GM21528 (cell line): ENCODE results near the gene SPATA24.
"Not testable (repeated sequence)": the region's sequence is repeated elsewhere in the genome, so short reads cannot be mapped to it uniquely, and the experiment has no call there.

Experiments used
- ATAC-seq: cut with Tn5 transposase; IDR thresholded peaks from one replicate; pipeline ENCODE4 v1.9.1; 2021; ENCODE audit warnings: mild to moderate bottlenecking, moderate library complexity; ENCODE audit not compliant: unreplicated experiment, low FRiP score

Gene SPATA24

GRCh38 chr5:139395844-139396640, 7.8 kb downstream of the SPATA24 start:
- ATAC-seq = no peak

GRCh38 chr5:139394654-139395566, 9.0 kb downstream of the SPATA24 start, which contains the start of gene PROB1:
PROB1 (minus strand) TSS chr5:139395104; CDS start chr5:139395081, 23 bp downstream.
- ATAC-seq = no peak

- ATAC-seq = no peak
Measured at GRCh38 chr5:139394123-139394653, 9.7 kb downstream of the SPATA24 start.

GRCh38 chr5:139393497-139394122, 10.3 kb downstream of the SPATA24 start:
- ATAC-seq = no peak

- peak; percentile 40 for ATAC-seq
Measured at GRCh38 chr5:139392678-139393496, 11.0 kb downstream of the SPATA24 start.

- peak; percentile 4 for ATAC-seq
Measured at GRCh38 chr5:139392324-139392677, 11.6 kb downstream of the SPATA24 start.

- peak; percentile 2 for ATAC-seq
Measured at GRCh38 chr5:139391570-139392323, 12.1 kb downstream of the SPATA24 start.

- ATAC-seq = no peak
Measured at GRCh38 chr5:139390639-139391569, 13.0 kb downstream of the SPATA24 start.

GRCh38 chr5:139389701-139390638, 13.9 kb downstream of the SPATA24 start, which contains the start of gene MZB1:
MZB1 (minus strand) TSS chr5:139389913; CDS start chr5:139389856, 57 bp downstream.
- peak; percentile 38 for ATAC-seq

GRCh38 chr5:139388198-139388821, 15.6 kb downstream of the SPATA24 start:
- ATAC-seq = no peak

- ATAC-seq = no peak
Measured at GRCh38 chr5:139387611-139388197, 16.2 kb downstream of the SPATA24 start.

GRCh38 chr5:139386956-139387355, 16.9 kb downstream of the SPATA24 start:
- not testable (repeated sequence) for ATAC-seq

- ATAC-seq = no peak
Measured at GRCh38 chr5:139386050-139386438, 17.8 kb downstream of the SPATA24 start.

- no peak for ATAC-seq
Measured at GRCh38 chr5:139385061-139386049, 18.5 kb downstream of the SPATA24 start.

GRCh38 chr5:139384591-139385051, 19.3 kb downstream of the SPATA24 start:
- ATAC-seq = no peak
